GM19463 (cell line): ENCODE measurements around the gene ALG8.
"Not testable (repeated sequence)": the region's sequence is repeated elsewhere in the genome, so short reads cannot be mapped to it uniquely, and the experiment has no call there.

Experiments
- ATAC-seq: cut with Tn5 transposase; IDR thresholded peaks from one replicate; pipeline ENCODE4 v1.9.1; 2021; ENCODE audit warnings: mild to moderate bottlenecking, moderate library complexity; ENCODE audit not compliant: unreplicated experiment

Gene ALG8

GRCh38 chr11:78072455-78072854, 67.0 kb downstream of the ALG8 start:
- no peak for ATAC-seq

- ATAC-seq, result no peak
Observed at GRCh38 chr11:78071717-78072116, 67.7 kb downstream of the ALG8 start.

GRCh38 chr11:78070621-78071020, 68.8 kb downstream of the ALG8 start:
- ATAC-seq, result no peak

GRCh38 chr11:78069465-78069864, 70.0 kb downstream of the ALG8 start:
- ATAC-seq, result no peak

GRCh38 chr11:78067704-78068103, 71.7 kb downstream of the ALG8 start:
- ATAC-seq, result no peak

GRCh38 chr11:78066471-78066870, 73.0 kb downstream of the ALG8 start:
- no peak for ATAC-seq

- ATAC-seq, result no peak
Observed at GRCh38 chr11:78065203-78065602, 74.2 kb downstream of the ALG8 start.

GRCh38 chr11:78063440-78064181, 75.8 kb downstream of the ALG8 start, which contains the start of gene THRSP:
Gene THRSP, plus strand, starts transcription at chr11:78063861. Its CDS starts 21 bp downstream, at chr11:78063882.
- ATAC-seq, result no peak

GRCh38 chr11:78062671-78063070, 76.8 kb downstream of the ALG8 start:
- ATAC-seq, result no peak

GRCh38 chr11:78061921-78062311, 77.5 kb downstream of the ALG8 start:
- no peak for ATAC-seq

- no peak for ATAC-seq
Observed at GRCh38 chr11:78061088-78061920, 78.1 kb downstream of the ALG8 start.

GRCh38 chr11:78060533-78060932, 78.9 kb downstream of the ALG8 start:
- no peak for ATAC-seq

- not testable (repeated sequence) for ATAC-seq
Observed at GRCh38 chr11:78059749-78060328, 79.6 kb downstream of the ALG8 start.

- ATAC-seq, result no peak
Observed at GRCh38 chr11:78057462-78058055, 81.9 kb downstream of the ALG8 start.

- no peak for ATAC-seq
Observed at GRCh38 chr11:78056093-78056492, 83.3 kb downstream of the ALG8 start.

GRCh38 chr11:78054971-78055370, 84.5 kb downstream of the ALG8 start:
- ATAC-seq, result no peak

GRCh38 chr11:78050964-78051831, 88.2 kb downstream of the ALG8 start:
- no peak for ATAC-seq
